Left lung (tissue), 10 donors: ENCODE data around the gene EIF3A. TPM values are rescaled to one million over a fixed set of nuclear protein-coding genes. Genes with fewer than 3 reads are reported as not detected.

Source experiments
- ATAC-seq: fragments of 200-7000 bp; cut with Tn5 transposase; one replicate; pipeline ENCODE4 v1.9.1; 2020; ENCODE audit warnings: moderate library complexity
- DNase-seq, 4 donors: peaks; one replicate each; pipeline ENCODE4 v3.0.0-alpha.2; 2013 to 2020
- H3K27ac ChIP-seq, 2 donors: fragments of 200-600 bp; sonication (generic) in 1 of 2; one replicate each; pipeline versions ENCODE4 v1.5.0 to v1.8.0; 2020 to 2021
- H3K27me3 ChIP-seq, 2 donors: fragments of 200-600 bp; sonication (generic) in 1 of 2; one replicate each; pipeline versions ENCODE4 v1.5.0 to v1.8.0; 2020 to 2021
- H3K36me3 ChIP-seq, 2 donors: fragments of 200-600 bp; sonication (generic) in 1 of 2; one replicate each; pipeline versions ENCODE4 v1.5.0 to v1.8.0; 2020 to 2021
- H3K4me1 ChIP-seq, 2 donors: fragments of 200-600 bp; one replicate each; pipeline ENCODE4 v1.8.0; 2021
- H3K4me3 ChIP-seq, 2 donors: fragments of 200-600 bp; sonication (generic) in 1 of 2; one replicate each; pipeline versions ENCODE4 v1.5.0 to v1.8.0; 2020 to 2021; ENCODE audit warnings: mild to moderate bottlenecking in 1 of 2
- H3K9me3 ChIP-seq, 2 donors: fragments of 200-600 bp; sonication (generic) in 1 of 2; one replicate each; pipeline versions ENCODE4 v1.5.0 to v1.8.0; 2020 to 2021
- intact Hi-C, 2 donors: fragments of 100-400 bp; cut with DNase I; formaldehyde crosslinking; loops; one replicate each; pipeline versions ENCODE4 v1.11.2 to v1.14.2; 2022
- polyA plus RNA-seq, 6 donors: library from polyadenylated mRNA; unstranded; fragments of 120-200 nt; gene quantifications; one replicate each; pipeline ENCODE4 v1.2.1, GENCODE V29; 2013; ENCODE audit not compliant: insufficient read length in 6 of 6
- total RNA-seq, 2 donors: library from RNA; stranded (reverse); fragmentation: NEBNext Ultra II Directional; extraction: Animal tissue kit (Norgen Biotek cat#: 25700); gene quantifications; one replicate each; pipeline ENCODE4 v1.2.1, GENCODE V29; 2021
- TF ChIP-seq, protein P1 (sequence below), 2 donors: fragments of 200-600 bp; sonication (generic) in 1 of 2; IDR thresholded peaks; one replicate each; pipeline versions ENCODE4 v1.5.0 to v1.8.0; 2021; ENCODE audit warnings: antibody characterized with exemption in 2 of 2
- donor health status: DM: no; HTN: yes; CAD: no.
- donor health status: DM: no; HTN: no; CAD: no.

The EIF3A gene
- total and polyA plus RNA-seq, 8 donors, result 89.1 to 172 (median 154) TPM

GRCh38 chr10:119079599-119080520, 757 bp downstream of the EIF3A start:
- Histone ChIP-seq H3K27me3 (no peaks in the 10 kb centered on the region), H3K4me3 (peak overlapping the region; percentile 90 to 100), H3K4me1 (peaks cover 26 to 39% of the 10 kb centered on the region in 2 donors), H3K27ac (peak overlapping the region; percentile 96 to 97), H3K36me3 (no peaks in the 10 kb centered on the region), H3K9me3 (no peaks in the 10 kb centered on the region)
- intact Hi-C loops, result no loop called here
- DNase-seq (peak; percentile 59 to 93 (median 80)), ATAC-seq (peak; percentile 92)
- TF ChIP-seq, protein P1, sequence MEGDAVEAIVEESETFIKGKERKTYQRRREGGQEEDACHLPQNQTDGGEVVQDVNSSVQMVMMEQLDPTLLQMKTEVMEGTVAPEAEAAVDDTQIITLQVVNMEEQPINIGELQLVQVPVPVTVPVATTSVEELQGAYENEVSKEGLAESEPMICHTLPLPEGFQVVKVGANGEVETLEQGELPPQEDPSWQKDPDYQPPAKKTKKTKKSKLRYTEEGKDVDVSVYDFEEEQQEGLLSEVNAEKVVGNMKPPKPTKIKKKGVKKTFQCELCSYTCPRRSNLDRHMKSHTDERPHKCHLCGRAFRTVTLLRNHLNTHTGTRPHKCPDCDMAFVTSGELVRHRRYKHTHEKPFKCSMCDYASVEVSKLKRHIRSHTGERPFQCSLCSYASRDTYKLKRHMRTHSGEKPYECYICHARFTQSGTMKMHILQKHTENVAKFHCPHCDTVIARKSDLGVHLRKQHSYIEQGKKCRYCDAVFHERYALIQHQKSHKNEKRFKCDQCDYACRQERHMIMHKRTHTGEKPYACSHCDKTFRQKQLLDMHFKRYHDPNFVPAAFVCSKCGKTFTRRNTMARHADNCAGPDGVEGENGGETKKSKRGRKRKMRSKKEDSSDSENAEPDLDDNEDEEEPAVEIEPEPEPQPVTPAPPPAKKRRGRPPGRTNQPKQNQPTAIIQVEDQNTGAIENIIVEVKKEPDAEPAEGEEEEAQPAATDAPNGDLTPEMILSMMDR (IDR thresholded peaks at IDR 0.05), result no peak

DNA sequence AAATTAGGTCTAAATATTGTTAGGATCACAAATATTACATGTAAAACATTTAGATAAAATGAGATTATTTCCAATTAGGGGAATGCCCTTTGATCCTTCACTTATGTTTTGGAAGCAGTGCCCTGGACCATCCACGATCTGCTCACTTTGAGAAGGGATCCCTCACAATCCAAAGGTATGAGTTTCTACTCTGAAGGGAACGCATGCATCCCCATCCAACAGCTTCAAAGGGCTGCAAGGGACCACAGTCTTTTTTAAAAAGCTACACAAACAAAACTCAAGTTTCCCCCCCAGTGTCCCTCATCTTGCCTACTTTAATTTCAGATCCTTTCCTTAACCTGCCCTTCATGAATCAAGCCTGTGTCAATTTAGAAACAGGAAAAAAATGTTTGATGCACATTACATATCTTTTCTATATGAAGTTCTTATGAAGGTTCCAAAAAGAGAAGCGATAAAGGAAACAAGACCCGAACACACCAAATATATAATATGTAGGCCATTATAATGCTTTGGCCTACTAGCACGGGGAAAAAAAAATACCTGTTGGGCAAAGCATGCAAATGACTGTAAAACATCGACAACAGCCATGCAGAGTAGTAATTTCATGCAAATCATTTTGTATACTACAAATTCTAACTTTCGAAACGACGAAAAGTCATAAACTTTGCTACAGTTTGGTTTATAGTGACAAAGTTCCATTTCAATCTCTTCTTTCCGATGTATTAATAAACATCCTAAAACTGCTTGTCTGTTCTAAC, 2.0 kb downstream of the EIF3A start:
- ATAC-seq (no peak), DNase-seq (no peak)
- Histone ChIP-seq H3K9me3 (no peaks in the 10 kb centered on the region), H3K27me3 (no peaks in the 10 kb centered on the region), H3K27ac (peak overlapping the region in 1 of 2 donors; percentile 97), H3K4me1 (peaks cover 26 to 46% of the 10 kb centered on the region in 2 donors), H3K36me3 (peaks cover 0 to 1% of the 10 kb centered on the region in 2 donors), H3K4me3 (peak overlapping the region; percentile 90 to 100)
- TF ChIP-seq, protein P1 (IDR thresholded peaks at IDR 0.05), result no peak
- intact Hi-C loops, result no loop called here

DNA sequence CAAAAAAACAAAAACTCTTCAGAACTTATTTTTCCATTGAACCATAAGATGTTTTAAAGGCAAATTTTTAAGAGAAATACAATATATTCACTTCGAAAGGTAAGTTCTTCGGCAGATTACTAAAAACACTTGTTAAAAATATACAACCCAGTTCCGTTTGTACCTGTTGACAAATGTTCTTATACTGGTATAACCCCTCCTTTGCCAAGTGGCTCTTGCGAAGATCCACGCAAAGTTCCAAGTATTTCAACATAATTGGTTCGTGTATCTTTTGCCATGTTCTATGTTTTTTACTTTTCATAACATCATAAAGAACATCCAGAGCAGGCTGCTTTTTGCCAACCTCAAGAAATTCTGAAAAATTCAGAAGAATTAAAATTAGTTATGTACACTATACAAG, 7.0 kb downstream of the EIF3A start:
- peaks cover 10 to 52% of the 10 kb centered on the region in 2 donors for H3K36me3 ChIP-seq
- intact Hi-C loops, result no loop called here
- H3K27ac ChIP-seq, result peak overlapping the region in 1 of 2 donors; percentile 7
- peaks cover 19 to 47% of the 10 kb centered on the region in 2 donors for H3K4me1 ChIP-seq
- TF ChIP-seq, protein P1 (IDR thresholded peaks at IDR 0.05), result no peak
- no peaks in the 10 kb centered on the region for H3K9me3 ChIP-seq
- DNase-seq (no peak), ATAC-seq (peak; percentile 56)
- no peaks in the 10 kb centered on the region for H3K27me3 ChIP-seq
- no peak overlapping the region for H3K4me3 ChIP-seq

GRCh38 chr10:119070395-119071165, 10.0 kb downstream of the EIF3A start:
- no peaks in the 10 kb centered on the region for H3K27me3 ChIP-seq
- DNase-seq (no peak), ATAC-seq (no peak)
- no peaks in the 10 kb centered on the region for H3K9me3 ChIP-seq
- intact Hi-C loops, result no loop called here
- no peak overlapping the region for H3K27ac ChIP-seq
- no peak overlapping the region for H3K4me3 ChIP-seq
- peaks cover 0 to 17% of the 10 kb centered on the region in 2 donors for H3K4me1 ChIP-seq
- peaks cover 16 to 82% of the 10 kb centered on the region in 2 donors for H3K36me3 ChIP-seq
- TF ChIP-seq, protein P1 (IDR thresholded peaks at IDR 0.05), result no peak
